ENCODE data around the gene PTPRC. TPM values are rescaled to one million over a fixed set of nuclear protein-coding genes. Genes with fewer than 3 reads are reported as not detected.

The PTPRC gene
- total and polyA plus RNA-seq, 2 experiments from 2014 or later, result 0.66 to 0.86 TPM

DNA sequence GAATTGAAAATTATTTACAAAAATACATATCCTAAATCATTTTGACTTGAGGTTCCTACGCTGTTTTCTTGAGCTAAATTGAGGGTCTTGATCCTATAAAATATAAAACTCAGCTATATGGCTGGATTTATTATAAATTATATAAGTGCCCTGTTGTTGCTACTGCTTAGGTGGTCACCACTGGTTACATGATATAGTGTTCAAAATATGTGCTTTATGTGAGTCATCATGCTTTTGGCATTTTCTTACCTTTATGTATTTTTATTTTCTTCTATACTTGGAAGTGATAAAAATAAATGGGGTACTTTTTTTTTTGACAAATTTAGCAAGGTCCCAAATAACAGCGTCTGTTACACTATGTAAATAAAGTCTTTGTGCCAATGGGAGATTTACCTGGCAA, 31.1 kb upstream of the PTPRC start:
- TF ChIP-seq EZH2phosphoT487 (IDR thresholded peaks at IDR 0.05; ENCODE audit: insufficient read depth, low read depth) (no peak), EZH2 (IDR thresholded peaks at IDR 0.05; ENCODE audit: insufficient read depth, poor library complexity, severe bottlenecking) (no peak)

GRCh38 chr1:198610362-198610761, 28.5 kb upstream of the PTPRC start:
- no peak for TF ChIP-seq EZH2phosphoT487 (IDR thresholded peaks at IDR 0.05; ENCODE audit: insufficient read depth, low read depth)
- TF ChIP-seq EZH2 (IDR thresholded peaks at IDR 0.05; ENCODE audit: insufficient read depth, poor library complexity, severe bottlenecking), result no peak
- peak overlapping the region; percentile 36; the same call in 1 of the 2 replicates for H2AFZ ChIP-seq
- no peaks in the 10 kb centered on the region for H3K9me2 ChIP-seq (ENCODE audit: insufficient read depth)
- no peak overlapping the region for H3K4me3 ChIP-seq
- in situ Hi-C loops (cut with MboI), result no loop called here
- H3K4me2 ChIP-seq (ENCODE audit: unreplicated experiment), result peak overlapping the region; percentile 48
- H4K20me1 ChIP-seq (ENCODE audit: insufficient read depth), result no peaks in the 10 kb centered on the region
- H3K9me3 ChIP-seq (ENCODE audit: low read depth), result no peaks in the 10 kb centered on the region
- no peaks in the 10 kb centered on the region; the same call in 1 of the 2 replicates for H3F3A ChIP-seq (ENCODE audit: insufficient read depth)
- DNase-seq, result no peak
- no peaks in the 10 kb centered on the region for H3K27me3 ChIP-seq (replicated peaks; ENCODE audit: insufficient read depth)
- no peaks in the 10 kb centered on the region for H3K79me2 ChIP-seq (ENCODE audit: insufficient read depth)
- no peak overlapping the region for H3K27ac ChIP-seq
- no peak overlapping the region for H3K9ac ChIP-seq
- peaks cover 24% of the 10 kb centered on the region for H3K4me1 ChIP-seq (ENCODE audit: insufficient read depth)
- 43 to 64% methylated on average over 1 of the region's 1 CpG for WGBS, 2 experiments (ENCODE audit: low coverage in 1 of 2, low lambda C conversion rate in 2 of 2, missing lambda C conversion rate in 2 of 2)
- H3K36me3 ChIP-seq (ENCODE audit: low read depth), result no peaks in the 10 kb centered on the region

More for the DNA sequence above, 31.1 kb upstream of the PTPRC start:
- Histone ChIP-seq H3K27ac (no peak overlapping the region), H2AFZ (no peak overlapping the region), H4K20me1 (ENCODE audit: insufficient read depth) (no peaks in the 10 kb centered on the region), H3K4me1 (ENCODE audit: insufficient read depth) (peaks cover 32% of the 10 kb centered on the region), H3K9me3 (ENCODE audit: low read depth) (no peaks in the 10 kb centered on the region), H3K27me3 (replicated peaks; ENCODE audit: insufficient read depth) (no peaks in the 10 kb centered on the region), H3K79me2 (ENCODE audit: insufficient read depth) (no peaks in the 10 kb centered on the region), H3F3A (ENCODE audit: insufficient read depth) (peaks cover under 1% of the 10 kb centered on the region; the same call in 1 of the 2 replicates), H3K36me3 (ENCODE audit: low read depth) (no peaks in the 10 kb centered on the region), H3K4me3 (no peak overlapping the region), H3K9me2 (ENCODE audit: insufficient read depth) (no peaks in the 10 kb centered on the region), H3K9ac (no peak overlapping the region), H3K4me2 (ENCODE audit: unreplicated experiment) (no peak overlapping the region)
- WGBS, 2 experiments (ENCODE audit: low coverage in 1 of 2, low lambda C conversion rate in 2 of 2, missing lambda C conversion rate in 2 of 2), result 78 to 79% methylated on average over 2 of the region's 2 CpGs
- peak; percentile 31 for DNase-seq
- in situ Hi-C loops (cut with MboI), result no loop called here

- in situ Hi-C loops (cut with MboI), result no loop called here
- Histone ChIP-seq H3K9me2 (ENCODE audit: insufficient read depth) (no peaks in the 10 kb centered on the region), H3K4me3 (no peak overlapping the region), H3K27ac (no peak overlapping the region), H4K20me1 (ENCODE audit: insufficient read depth) (no peaks in the 10 kb centered on the region), H3K4me1 (ENCODE audit: insufficient read depth) (peaks cover 16% of the 10 kb centered on the region), H3K9me3 (ENCODE audit: low read depth) (no peaks in the 10 kb centered on the region), H3K36me3 (ENCODE audit: low read depth) (no peaks in the 10 kb centered on the region), H2AFZ (peak overlapping the region; percentile 36; the same call in 1 of the 2 replicates), H3K27me3 (replicated peaks; ENCODE audit: insufficient read depth) (no peaks in the 10 kb centered on the region), H3F3A (ENCODE audit: insufficient read depth) (no peaks in the 10 kb centered on the region; the same call in 1 of the 2 replicates), H3K4me2 (ENCODE audit: unreplicated experiment) (no peak overlapping the region), H3K9ac (no peak overlapping the region), H3K79me2 (ENCODE audit: insufficient read depth) (no peaks in the 10 kb centered on the region)
- DNase-seq, result no peak
- TF ChIP-seq EZH2phosphoT487 (IDR thresholded peaks at IDR 0.05; ENCODE audit: insufficient read depth, low read depth) (no peak), EZH2 (IDR thresholded peaks at IDR 0.05; ENCODE audit: insufficient read depth, poor library complexity, severe bottlenecking) (no peak)
- 80 to 81% methylated on average over 5 of the region's 5 CpGs for WGBS, 2 experiments (ENCODE audit: low coverage in 1 of 2, low lambda C conversion rate in 2 of 2, missing lambda C conversion rate in 2 of 2)
Measured at GRCh38 chr1:198611219-198611618, 27.6 kb upstream of the PTPRC start.

DNA sequence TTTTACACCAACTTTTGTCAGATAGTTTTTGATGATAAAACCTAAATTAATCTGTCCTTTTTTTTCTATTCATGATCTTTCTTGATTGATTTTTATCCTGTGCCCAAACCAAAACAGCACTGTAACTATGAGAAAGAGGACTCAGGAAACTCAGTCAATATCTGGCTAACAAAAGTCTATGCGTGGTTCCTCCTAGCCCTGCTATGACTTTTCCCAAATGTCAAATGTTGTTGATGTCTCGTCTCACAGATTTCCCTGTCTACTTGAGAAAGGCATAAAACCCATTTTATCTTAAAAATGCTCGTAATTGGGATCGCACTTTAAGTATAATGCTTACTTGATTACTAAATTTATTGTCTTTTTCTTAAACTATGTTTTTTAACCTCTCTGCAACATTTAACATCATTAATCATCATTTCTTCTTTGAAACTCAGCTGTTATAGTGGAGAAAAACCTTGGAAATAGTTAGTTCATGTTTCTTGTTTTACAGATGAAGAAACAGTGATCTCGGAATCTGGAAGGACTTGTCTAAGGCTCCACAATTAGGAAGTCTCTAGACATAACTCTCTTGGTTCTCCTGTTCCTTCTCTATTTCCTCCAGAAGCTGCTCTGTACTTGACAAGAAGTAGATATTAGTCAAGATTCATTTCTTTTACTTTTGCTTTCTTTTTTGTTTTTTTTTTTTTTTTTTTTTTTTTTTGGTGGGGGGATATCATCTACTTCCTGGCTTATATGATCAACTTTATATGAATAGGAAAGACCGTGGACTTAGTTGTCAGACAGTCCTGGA, 26.2 kb upstream of the PTPRC start:
- in situ Hi-C loops (cut with MboI), result no loop called here
- H3F3A ChIP-seq (ENCODE audit: insufficient read depth), result no peaks in the 10 kb centered on the region; the same call in 1 of the 2 replicates
- no peak overlapping the region for H3K4me3 ChIP-seq
- no peaks in the 10 kb centered on the region for H3K27me3 ChIP-seq (replicated peaks; ENCODE audit: insufficient read depth)
- TF ChIP-seq EZH2 (IDR thresholded peaks at IDR 0.05; ENCODE audit: insufficient read depth, poor library complexity, severe bottlenecking), result no peak
- TF ChIP-seq EZH2phosphoT487 (IDR thresholded peaks at IDR 0.05; ENCODE audit: insufficient read depth, low read depth), result no peak
- 72 to 77% methylated on average over 6 of the region's 6 CpGs for WGBS, 2 experiments (ENCODE audit: low coverage in 1 of 2, low lambda C conversion rate in 2 of 2, missing lambda C conversion rate in 2 of 2)
- H4K20me1 ChIP-seq (ENCODE audit: insufficient read depth), result no peaks in the 10 kb centered on the region
- peak overlapping the region; percentile 79 for H2AFZ ChIP-seq
- H3K79me2 ChIP-seq (ENCODE audit: insufficient read depth), result no peaks in the 10 kb centered on the region
- no peak overlapping the region for H3K27ac ChIP-seq
- H3K4me1 ChIP-seq (ENCODE audit: insufficient read depth), result peaks cover 17% of the 10 kb centered on the region
- no peak for DNase-seq
- no peak overlapping the region for H3K4me2 ChIP-seq (ENCODE audit: unreplicated experiment)
- no peaks in the 10 kb centered on the region for H3K36me3 ChIP-seq (ENCODE audit: low read depth)
- H3K9me2 ChIP-seq (ENCODE audit: insufficient read depth), result 0 out of 2 replicates have a peak, but pooled peaks cover 3% of the 10 kb centered on the region
- no peaks in the 10 kb centered on the region for H3K9me3 ChIP-seq (ENCODE audit: low read depth)
- no peak overlapping the region for H3K9ac ChIP-seq

Measured in GM23248 (cell line).